Measurements from ENCODE around the gene CYP2W1. TPM values are rescaled to one million over a fixed set of nuclear protein-coding genes. Genes with fewer than 3 reads are reported as not detected.
"Not testable (repeated sequence)": the region's sequence is repeated elsewhere in the genome, so short reads cannot be mapped to it uniquely, and the experiment has no call there.

CYP2W1 gene
- total RNA-seq, 4 donors from 2014 or later = not detected

DNA sequence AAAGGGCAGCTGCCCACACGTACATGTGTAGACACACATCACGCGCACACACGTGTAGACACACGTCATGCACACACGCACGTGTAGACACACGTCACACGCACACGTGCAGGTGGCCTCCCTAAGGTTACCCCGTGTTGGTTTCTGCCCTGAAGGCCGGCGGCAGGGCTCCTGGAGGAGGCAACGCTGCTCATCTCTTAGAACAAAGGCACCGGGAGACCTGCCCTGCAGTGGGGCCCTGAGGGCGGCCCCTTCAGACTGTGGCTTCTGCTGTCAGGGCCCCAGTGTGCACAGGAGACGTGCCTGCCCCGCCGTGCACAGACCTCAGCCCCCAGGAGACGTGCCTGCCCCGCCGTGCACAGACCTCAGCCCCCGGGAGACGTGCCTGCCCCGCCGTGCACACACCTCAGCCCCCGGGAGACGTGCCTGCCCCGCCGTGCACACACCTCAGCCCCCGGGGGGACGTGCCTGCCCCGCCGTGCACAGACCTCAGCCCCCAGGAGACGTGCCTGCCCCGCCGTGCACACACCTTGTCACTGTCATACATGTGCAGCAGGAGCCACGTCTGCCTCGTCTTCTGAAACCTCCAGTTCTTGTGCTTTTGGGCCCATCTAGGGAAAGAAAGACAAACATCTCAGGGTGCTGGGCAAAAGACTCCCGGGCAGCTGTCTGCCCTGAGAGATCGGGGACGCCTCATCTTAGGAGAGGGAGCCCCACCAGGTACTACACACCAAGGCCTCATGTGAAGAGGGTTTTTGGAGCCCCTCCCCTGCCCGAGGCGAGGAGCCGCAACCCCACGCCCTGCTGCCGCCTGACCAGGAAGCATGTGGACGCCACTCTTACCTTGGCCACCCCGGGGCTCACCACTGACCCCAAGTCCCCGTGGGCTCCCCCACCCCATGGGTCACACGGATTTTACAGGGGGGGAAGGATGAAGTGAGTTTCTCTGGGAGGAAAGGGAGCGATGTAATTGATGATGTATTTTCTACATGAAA is 17.3 kb downstream of the CYP2W1 start:
- Histone ChIP-seq H3K27ac (no peak overlapping the region), H3K27me3 (no peaks in the 10 kb centered on the region), H3K9me3 (no peaks in the 10 kb centered on the region), H3K4me1 (no peaks in the 10 kb centered on the region), H3K4me3 (no peak overlapping the region), H3K36me3 (no peaks in the 10 kb centered on the region)
- no peak for ATAC-seq
- intact Hi-C loops (cut with DNase I; ENCODE audit: low total_unique reads) (no loop called here), in situ Hi-C loops (cut with MboI; ENCODE audit: low sequenced_read_pairs in 4 of 4) (loop anchor here (10.0 to 25.0 kb wide), 3 partner anchors 45 to 162 kb away; partner anchors contain the start of genes ZFAND2A (in 2 of the 4) and GPR146 (in 1 of the 4))
- TF ChIP-seq POLR2A (IDR thresholded peaks at IDR 0.05) (no peak), CTCF (IDR thresholded peaks at IDR 0.05 in 4 of 5, conservative IDR thresholded peaks at IDR 0.05 in 1 of 5) (no peak)
- no peak for DNase-seq

DNA sequence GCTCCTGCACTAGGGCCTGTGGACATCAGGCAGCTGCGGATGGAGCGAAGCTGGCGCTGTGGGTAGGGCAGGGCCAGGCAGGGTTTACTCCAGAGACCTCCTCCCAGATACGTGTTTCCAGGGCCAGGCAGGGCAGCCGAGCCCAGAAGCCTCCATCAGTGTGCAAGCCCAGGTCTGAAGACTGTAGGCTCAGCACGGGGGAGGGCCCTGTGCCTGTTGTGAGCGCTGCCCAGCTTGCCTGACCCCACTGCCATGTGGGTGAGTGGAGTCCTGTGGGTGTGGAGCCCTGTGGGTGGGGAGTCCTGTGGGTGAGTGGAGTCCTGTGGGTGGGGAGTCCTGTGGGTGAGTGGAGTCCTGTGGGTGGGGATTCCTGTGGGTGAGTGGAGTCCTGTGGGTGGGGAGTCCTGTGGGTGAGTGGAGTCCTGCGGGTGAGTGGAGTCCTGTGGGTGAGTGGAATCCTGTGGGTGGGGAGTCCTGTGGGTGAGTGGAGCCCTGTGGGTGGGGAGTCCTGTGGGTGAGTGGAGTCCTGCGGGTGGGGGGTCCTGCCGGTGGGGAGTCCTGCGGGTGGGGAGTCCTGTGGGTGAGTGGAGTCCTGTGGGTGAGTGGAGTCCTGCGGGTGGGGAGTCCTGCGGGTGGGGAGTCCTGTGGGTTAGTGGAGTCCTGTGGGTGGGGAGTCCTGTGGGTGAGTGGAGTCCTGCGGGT is 18.2 kb downstream of the CYP2W1 start:
- not testable (repeated sequence) for H3K9me3 ChIP-seq

GRCh38 chr7:1002026-1002425 is 19.0 kb downstream of the CYP2W1 start:
- intact Hi-C loops (cut with DNase I; ENCODE audit: low total_unique reads); H3K27me3 ChIP-seq; H3K9me3 ChIP-seq; DNase-seq; H3K4me1 ChIP-seq; H3K4me3 ChIP-seq; H3K27ac ChIP-seq; H3K36me3 ChIP-seq; in situ Hi-C loops (cut with MboI; ENCODE audit: low sequenced_read_pairs in 4 of 4); ATAC-seq: not testable (repeated sequence)

More for the DNA sequence above, 18.2 kb downstream of the CYP2W1 start:
- H3K27ac ChIP-seq; H3K36me3 ChIP-seq; H3K27me3 ChIP-seq; in situ Hi-C loops (cut with MboI; ENCODE audit: low sequenced_read_pairs in 4 of 4); H3K4me1 ChIP-seq; DNase-seq; ATAC-seq; intact Hi-C loops (cut with DNase I; ENCODE audit: low total_unique reads); H3K4me3 ChIP-seq: not testable (repeated sequence)

GRCh38 chr7:1002445-1002844 is 19.5 kb downstream of the CYP2W1 start:
- H3K27me3 ChIP-seq; ATAC-seq; H3K9me3 ChIP-seq; H3K4me1 ChIP-seq; H3K4me3 ChIP-seq; H3K36me3 ChIP-seq; intact Hi-C loops (cut with DNase I; ENCODE audit: low total_unique reads); H3K27ac ChIP-seq; DNase-seq; in situ Hi-C loops (cut with MboI; ENCODE audit: low sequenced_read_pairs in 4 of 4): not testable (repeated sequence)

GRCh38 chr7:1004018-1004852 is 21.3 kb downstream of the CYP2W1 start:
- H3K4me1 ChIP-seq = no peaks in the 10 kb centered on the region
- no peaks in the 10 kb centered on the region for H3K9me3 ChIP-seq
- ATAC-seq = no peak
- H3K36me3 ChIP-seq = peaks cover 0 to 4% of the 10 kb centered on the region in 2 donors
- no peak overlapping the region for H3K4me3 ChIP-seq
- in situ Hi-C loops (cut with MboI; ENCODE audit: low sequenced_read_pairs in 4 of 4) (no loop called here), intact Hi-C loops (cut with DNase I; ENCODE audit: low total_unique reads) (no loop called here)
- H3K27ac ChIP-seq = no peak overlapping the region
- no peak for TF ChIP-seq CTCF (IDR thresholded peaks at IDR 0.05 in 4 of 5, conservative IDR thresholded peaks at IDR 0.05 in 1 of 5)
- TF ChIP-seq POLR2A (IDR thresholded peaks at IDR 0.05) = no peak
- DNase-seq = no peak
- H3K27me3 ChIP-seq = no peaks in the 10 kb centered on the region

Measured in gastrocnemius medialis (tissue), 4 donors.